BE2C (cell line): ENCODE data around the gene PPM1H.

Source experiments
- DNase-seq: peaks from one replicate; pipeline ENCODE4 v3.0.0-alpha.2; 2020
- H3K27me3 ChIP-seq: fragments of 250-450 bp; sonication (Bioruptor Pico); 2 replicates; pipeline ENCODE4 v1.5.1; 2020; ENCODE audit warnings: mild to moderate bottlenecking
- H3K36me3 ChIP-seq: fragments of 250-450 bp; sonication (Bioruptor Pico); 2 replicates; pipeline ENCODE4 v1.5.1; 2020; ENCODE audit warnings: mild to moderate bottlenecking
- H3K4me1 ChIP-seq: fragments of 250-450 bp; sonication (Bioruptor Pico); 2 replicates; pipeline ENCODE4 v1.5.1; 2020
- H3K4me3 ChIP-seq: 2 replicates; pipeline ENCODE4 v1.5.1; 2011; ENCODE audit warnings: low read depth, low read length
- H3K9me3 ChIP-seq: fragments of 250-450 bp; sonication (Bioruptor Pico); 2 replicates; pipeline ENCODE4 v1.5.1; 2020
- TF ChIP-seq, protein P1 (sequence below): IDR thresholded peaks from 2 replicates; pipeline ENCODE4 v1.5.1; 2012; ENCODE audit warnings: mild to moderate bottlenecking, low read depth, low read length

The PPM1H gene

DNA sequence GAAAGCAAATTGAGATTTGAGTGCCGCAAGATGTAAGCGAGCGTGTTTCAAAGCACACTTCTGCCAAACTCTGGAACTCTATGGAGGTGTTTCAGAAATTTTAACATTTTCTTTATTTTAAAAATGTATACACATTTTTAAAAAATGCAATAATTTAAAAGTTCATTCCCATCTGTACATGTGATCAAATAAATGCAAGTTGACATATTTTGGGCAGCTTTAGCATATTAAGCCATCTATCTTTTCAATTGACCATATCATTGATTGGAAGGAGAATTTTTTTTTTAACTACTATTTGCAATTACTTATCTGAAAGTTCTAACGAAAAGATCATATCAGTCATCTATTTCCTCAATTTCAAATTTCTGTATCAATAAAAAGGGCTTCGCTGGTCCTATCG lies 101.3 kb downstream of the PPM1H start:
- Histone ChIP-seq H3K36me3 (no peaks in the 10 kb centered on the region), H3K4me3 (no peak overlapping the region), H3K27me3 (no peaks in the 10 kb centered on the region; the same call in 1 of the 2 replicates), H3K9me3 (no peaks in the 10 kb centered on the region), H3K4me1 (no peaks in the 10 kb centered on the region)
- DNase-seq: no peak
- TF ChIP-seq, protein P1, sequence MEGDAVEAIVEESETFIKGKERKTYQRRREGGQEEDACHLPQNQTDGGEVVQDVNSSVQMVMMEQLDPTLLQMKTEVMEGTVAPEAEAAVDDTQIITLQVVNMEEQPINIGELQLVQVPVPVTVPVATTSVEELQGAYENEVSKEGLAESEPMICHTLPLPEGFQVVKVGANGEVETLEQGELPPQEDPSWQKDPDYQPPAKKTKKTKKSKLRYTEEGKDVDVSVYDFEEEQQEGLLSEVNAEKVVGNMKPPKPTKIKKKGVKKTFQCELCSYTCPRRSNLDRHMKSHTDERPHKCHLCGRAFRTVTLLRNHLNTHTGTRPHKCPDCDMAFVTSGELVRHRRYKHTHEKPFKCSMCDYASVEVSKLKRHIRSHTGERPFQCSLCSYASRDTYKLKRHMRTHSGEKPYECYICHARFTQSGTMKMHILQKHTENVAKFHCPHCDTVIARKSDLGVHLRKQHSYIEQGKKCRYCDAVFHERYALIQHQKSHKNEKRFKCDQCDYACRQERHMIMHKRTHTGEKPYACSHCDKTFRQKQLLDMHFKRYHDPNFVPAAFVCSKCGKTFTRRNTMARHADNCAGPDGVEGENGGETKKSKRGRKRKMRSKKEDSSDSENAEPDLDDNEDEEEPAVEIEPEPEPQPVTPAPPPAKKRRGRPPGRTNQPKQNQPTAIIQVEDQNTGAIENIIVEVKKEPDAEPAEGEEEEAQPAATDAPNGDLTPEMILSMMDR: no peak

DNA sequence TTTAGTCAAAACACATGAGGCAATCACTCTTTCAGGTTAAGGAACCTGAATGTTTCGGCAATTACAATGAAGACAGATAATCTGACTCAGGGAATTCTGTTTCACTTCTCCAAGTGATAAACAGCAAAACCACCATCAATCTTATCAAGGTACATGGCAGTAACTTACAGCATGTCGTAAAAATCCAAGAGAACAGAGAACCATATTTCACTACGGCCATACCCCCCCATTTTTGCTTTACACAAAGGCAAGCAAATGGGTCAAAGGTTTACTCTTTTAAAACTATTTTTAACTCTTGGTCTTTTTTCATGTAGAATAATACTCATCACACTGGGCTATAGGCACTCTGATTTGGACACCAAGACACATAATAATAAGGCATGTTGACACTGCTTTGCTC lies 102.4 kb downstream of the PPM1H start:
- Histone ChIP-seq H3K9me3 (no peaks in the 10 kb centered on the region), H3K4me1 (no peaks in the 10 kb centered on the region), H3K4me3 (no peak overlapping the region), H3K36me3 (no peaks in the 10 kb centered on the region), H3K27me3 (no peaks in the 10 kb centered on the region; the same call in 1 of the 2 replicates)
- TF ChIP-seq, protein P1: no peak
- no peak for DNase-seq

DNA sequence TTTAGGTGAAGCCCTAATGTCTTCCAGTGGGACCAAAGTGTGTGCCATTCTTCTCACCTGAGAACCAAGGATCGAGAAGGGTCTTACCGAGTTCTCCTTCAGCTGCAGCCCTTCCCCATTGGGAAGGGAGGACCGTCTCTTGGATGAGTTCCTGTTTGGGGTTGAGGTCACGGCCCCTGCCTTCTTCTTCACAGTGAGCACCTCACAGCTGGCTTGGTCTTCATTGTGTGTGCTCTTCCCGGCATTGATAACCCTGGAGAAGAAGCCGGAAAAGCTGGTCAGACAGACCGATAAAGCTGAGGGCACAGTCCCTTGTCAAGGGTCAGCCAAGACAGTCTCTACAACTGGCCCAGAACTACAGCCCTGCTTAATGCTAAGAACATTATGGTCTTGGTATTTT lies 102.9 kb downstream of the PPM1H start:
- no peaks in the 10 kb centered on the region for H3K36me3 ChIP-seq
- no peaks in the 10 kb centered on the region for H3K4me1 ChIP-seq
- H3K4me3 ChIP-seq: no peak overlapping the region
- TF ChIP-seq, protein P1: no peak
- H3K9me3 ChIP-seq: no peaks in the 10 kb centered on the region
- no peaks in the 10 kb centered on the region; the same call in 1 of the 2 replicates for H3K27me3 ChIP-seq
- DNase-seq: no peak

DNA sequence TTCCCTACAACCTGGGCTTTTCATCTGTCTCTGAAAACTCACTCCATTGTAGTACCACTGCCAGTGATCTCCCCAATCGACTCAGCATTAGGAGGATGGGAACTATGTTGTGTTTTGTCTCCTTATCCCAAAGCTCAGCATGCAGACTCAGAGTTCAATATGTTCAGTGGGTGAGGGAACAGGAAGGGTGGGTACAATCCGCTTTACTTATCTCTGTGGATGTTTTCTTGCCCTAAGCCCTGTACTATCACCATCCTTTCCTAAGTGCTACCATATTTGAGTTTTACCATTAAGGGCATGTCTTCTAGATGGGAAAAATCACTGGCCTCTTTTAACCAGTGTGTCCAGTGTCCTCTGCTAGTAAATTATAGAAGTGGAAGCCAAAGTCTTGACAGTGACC lies 107.1 kb downstream of the PPM1H start:
- no peaks in the 10 kb centered on the region for H3K4me1 ChIP-seq
- TF ChIP-seq, protein P1: no peak
- DNase-seq: no peak
- no peaks in the 10 kb centered on the region; the same call in 1 of the 2 replicates for H3K27me3 ChIP-seq
- no peak overlapping the region for H3K4me3 ChIP-seq
- H3K36me3 ChIP-seq: no peaks in the 10 kb centered on the region
- H3K9me3 ChIP-seq: no peaks in the 10 kb centered on the region

DNA sequence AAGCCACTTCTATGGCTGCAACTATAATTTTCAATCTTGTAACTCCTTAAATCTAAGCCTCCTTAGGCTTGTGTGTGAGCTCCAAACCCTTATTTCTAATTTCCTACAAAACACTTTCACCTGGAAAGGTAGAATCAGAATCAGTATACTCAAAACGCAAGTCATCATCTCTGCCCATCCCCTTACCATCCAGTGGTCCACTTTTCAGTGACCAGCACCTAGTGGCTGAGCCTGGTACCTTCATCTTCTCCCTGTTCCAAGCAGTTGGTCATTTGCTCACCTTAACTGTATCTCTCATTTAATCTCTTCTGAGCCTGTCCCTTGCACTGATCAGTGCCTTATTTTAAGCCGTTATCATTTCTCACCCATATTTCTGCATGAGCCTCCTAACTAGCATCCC lies 107.9 kb downstream of the PPM1H start:
- DNase-seq: no peak
- Histone ChIP-seq H3K9me3 (no peaks in the 10 kb centered on the region), H3K36me3 (no peaks in the 10 kb centered on the region), H3K27me3 (no peaks in the 10 kb centered on the region; the same call in 1 of the 2 replicates), H3K4me1 (no peaks in the 10 kb centered on the region), H3K4me3 (no peak overlapping the region)
- TF ChIP-seq, protein P1: no peak

DNA sequence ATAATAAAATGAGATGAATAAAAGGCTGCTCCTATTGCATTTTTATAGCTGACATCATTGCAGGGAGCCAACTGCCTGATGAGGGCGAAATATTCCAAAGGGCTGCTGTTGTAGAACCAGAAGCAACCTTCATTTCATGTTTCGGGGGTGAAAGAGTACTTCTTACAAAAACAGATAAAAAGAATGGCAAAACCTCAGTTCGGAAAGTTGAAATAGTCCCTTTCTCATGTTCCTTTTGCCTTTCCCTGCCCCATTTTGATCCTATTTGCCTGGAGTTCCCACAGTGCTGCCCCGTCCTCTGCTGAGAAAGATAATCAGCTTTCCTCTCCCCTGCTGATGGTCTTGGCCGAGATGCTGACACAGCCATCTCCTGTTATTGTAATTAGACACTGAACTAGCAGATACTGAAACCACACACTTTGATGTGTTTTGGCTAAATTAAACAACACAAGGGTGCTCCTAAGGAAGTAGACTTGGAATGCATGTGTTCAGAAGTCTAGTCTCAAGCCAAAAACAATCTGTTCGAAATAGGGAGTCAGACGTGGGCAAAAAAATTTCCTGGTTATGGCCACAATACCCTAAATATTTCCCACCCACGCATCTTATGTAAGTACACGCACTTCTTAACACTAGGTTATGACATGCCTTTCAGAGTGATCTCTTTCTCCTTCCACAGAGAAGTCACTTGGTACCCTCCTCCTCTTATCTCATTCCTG lies 117.2 kb downstream of the PPM1H start:
- no peaks in the 10 kb centered on the region for H3K36me3 ChIP-seq
- H3K9me3 ChIP-seq: no peaks in the 10 kb centered on the region
- no peak for DNase-seq
- H3K4me3 ChIP-seq: no peak overlapping the region
- no peaks in the 10 kb centered on the region for H3K4me1 ChIP-seq
- TF ChIP-seq, protein P1: no peak
- peaks cover 11% of the 10 kb centered on the region for H3K27me3 ChIP-seq
